CD4-positive, alpha-beta T cell (primary cell): ENCODE measurements around the gene NPAS4. TPM values are rescaled to one million over a fixed set of nuclear protein-coding genes. Genes with fewer than 3 reads are reported as not detected.

Experiments used
- ATAC-seq: fragments of 200-7000 bp; cut with Tn5 transposase; one replicate; pipeline ENCODE4 v1.10.0; 2022; ENCODE audit warnings: mild to moderate bottlenecking; ENCODE audit not compliant: poor library complexity
- CTCF ChIA-PET: fragments of 350-600 bp; sonication (Branson Sonifier 250); formaldehyde crosslinking; loops from one replicate; lab custom pipeline; 2021; ENCODE audit warnings: antibody characterized with exemption, inconsistent platforms; lab: Charles Lee
- POLR2A ChIA-PET: fragments of 350-600 bp; sonication (Branson Sonifier 250); formaldehyde crosslinking; loops from one replicate; lab custom pipeline; 2021; ENCODE audit warnings: antibody characterized with exemption, inconsistent platforms; lab: Charles Lee
- DNase-seq, 14 experiments: peaks; one replicate each; pipeline ENCODE4 v3.0.0-alpha.2; 2013 to 2020; ENCODE audit warnings: mixed read lengths in 2 of 14
- H3K27ac ChIP-seq, 2 donors: one replicate each; pipeline versions ENCODE4 v1.5.1 to v1.7.0; 2013; ENCODE audit warnings: low read length in 2 of 2, low read depth in 1 of 2, mild to moderate bottlenecking in 1 of 2
- H3K27me3 ChIP-seq, 2 experiments: 1 replicate in 1 of 2; 2 replicates in 1 of 2; pipeline versions ENCODE4 v1.6.1 to v1.7.0; 2013; ENCODE audit warnings: low read length in 2 of 2, control low read depth in 1 of 2, mild to moderate bottlenecking in 1 of 2, moderate library complexity in 1 of 2; ENCODE audit not compliant: insufficient read depth in 2 of 2, control insufficient read depth in 1 of 2
- H3K36me3 ChIP-seq: one replicate; pipeline ENCODE4 v1.6.1; 2013; ENCODE audit warnings: low read length, control low read depth; ENCODE audit not compliant: insufficient read depth
- H3K4me1 ChIP-seq: one replicate; pipeline ENCODE4 v1.6.1; 2013; ENCODE audit warnings: low read length, control low read depth; ENCODE audit not compliant: insufficient read depth
- H3K4me3 ChIP-seq: one replicate; pipeline ENCODE4 v1.5.1; 2013; ENCODE audit warnings: mild to moderate bottlenecking, low read length, moderate library complexity
- H3K9me3 ChIP-seq, 2 experiments: 1 replicate in 1 of 2; 2 replicates in 1 of 2; pipeline versions ENCODE4 v1.6.1 to v1.7.0; 2013; ENCODE audit warnings: low read length in 2 of 2, mild to moderate bottlenecking in 2 of 2, control low read depth in 1 of 2, moderate library complexity in 1 of 2; ENCODE audit not compliant: control insufficient read depth in 1 of 2, insufficient read depth in 1 of 2
- H3K27ac Mint-ChIP-seq: one replicate; pipeline ENCODE4 v1.8.0; 2020; ENCODE audit warnings: mixed read lengths
- H3K27me3 Mint-ChIP-seq: one replicate; pipeline ENCODE4 v1.8.0; 2021; ENCODE audit warnings: mixed read lengths
- H3K36me3 Mint-ChIP-seq: one replicate; pipeline ENCODE4 v1.8.0; 2021; ENCODE audit warnings: low read depth, mixed read lengths
- H3K4me1 Mint-ChIP-seq: one replicate; pipeline ENCODE4 v1.8.0; 2021; ENCODE audit warnings: low read depth, mixed read lengths
- H3K4me3 Mint-ChIP-seq: one replicate; pipeline ENCODE4 v1.8.0; 2020; ENCODE audit warnings: mild to moderate bottlenecking, mixed read lengths
- H3K9me3 Mint-ChIP-seq: one replicate; pipeline ENCODE4 v1.8.0; 2020; ENCODE audit warnings: mixed read lengths
- CTCF ChIP-seq: fragments of 200-600 bp; IDR thresholded peaks from one replicate; pipeline ENCODE4 v1.8.0; 2022; ENCODE audit warnings: antibody characterized with exemption, mild to moderate bottlenecking
- intact Hi-C, 2 experiments: fragments of 100-400 bp; cut with DNase I in 1 of 2; cut with micrococcal nuclease in 1 of 2; formaldehyde crosslinking; loops; one replicate each; pipeline versions ENCODE4 v1.15.1 to v1.9.0; 2023 to 2025; cut with DNase I, micrococcal nuclease
- total RNA-seq, 174 experiments: library from RNA in 2 of 174; stranded (reverse) in 2 of 174; gene quantifications; one replicate each; pipeline ENCODE4 v1.2.3 and lab custom pipeline; 2021 to 2026

NPAS4 gene
- total RNA-seq, 2 experiments from 2014 or later: not detected

- Mint-ChIP-seq H3K9me3 (no peaks in the 10 kb centered on the region), H3K27ac (no peak overlapping the region), H3K27me3 (peaks cover 53% of the 10 kb centered on the region), H3K36me3 (no peaks in the 10 kb centered on the region), H3K4me1 (peaks cover 5% of the 10 kb centered on the region), H3K4me3 (no peak overlapping the region)
- H3K27me3 ChIP-seq: peaks cover 4 to 34% of the 10 kb centered on the region in 2 experiments
- no peak for TF ChIP-seq CTCF
- peaks cover 14% of the 10 kb centered on the region for H3K4me1 ChIP-seq
- ChIA-PET POLR2A (interaction anchor here (1.7 to 1.8 kb wide), 2 partner anchors 11 to 268 kb away, joined by 7 to 9 read pairs; partner anchors contain the start of gene RBM4B), CTCF (no interaction called here)
- ATAC-seq (no peak), DNase-seq (no peak)
- H3K4me3 ChIP-seq: no peak overlapping the region
- H3K36me3 ChIP-seq: no peaks in the 10 kb centered on the region
- no peaks in the 10 kb centered on the region for H3K9me3 ChIP-seq
- intact Hi-C loops: no loop called here
- no peak overlapping the region for H3K27ac ChIP-seq
Measured at GRCh38 chr11:66410191-66410590, 10.6 kb upstream of the NPAS4 start.

- no peak overlapping the region for H3K27ac ChIP-seq
- peaks cover 58% of the 10 kb centered on the region for H3K27me3 Mint-ChIP-seq
- CTCF ChIA-PET: no interaction called here
- H3K9me3 ChIP-seq: no peaks in the 10 kb centered on the region
- H3K4me1 Mint-ChIP-seq: peaks cover 5% of the 10 kb centered on the region
- no peaks in the 10 kb centered on the region for H3K36me3 Mint-ChIP-seq
- POLR2A ChIA-PET: interaction anchor here (1.2 kb wide), 1 partner anchor 205 kb away, joined by 3 read pairs; the partner anchor contains the start of gene RBM14
- ATAC-seq (no peak), DNase-seq (no peak)
- H3K9me3 Mint-ChIP-seq: no peaks in the 10 kb centered on the region
- no peak for TF ChIP-seq CTCF
- H3K4me3 Mint-ChIP-seq: peak overlapping the region; percentile 56
- no peak overlapping the region for H3K4me3 ChIP-seq
- H3K27ac Mint-ChIP-seq: no peak overlapping the region
- peaks cover 14% of the 10 kb centered on the region for H3K4me1 ChIP-seq
- no peaks in the 10 kb centered on the region for H3K36me3 ChIP-seq
- peaks cover 13 to 31% of the 10 kb centered on the region in 2 experiments for H3K27me3 ChIP-seq
- intact Hi-C loops: no loop called here
Measured at GRCh38 chr11:66411323-66411722, 9.5 kb upstream of the NPAS4 start.

- peaks cover 5% of the 10 kb centered on the region for H3K4me1 Mint-ChIP-seq
- H3K36me3 Mint-ChIP-seq: no peaks in the 10 kb centered on the region
- peaks cover 21 to 38% of the 10 kb centered on the region in 2 experiments for H3K27me3 ChIP-seq
- no peak for DNase-seq
- TF ChIP-seq CTCF: no peak
- peaks cover 66% of the 10 kb centered on the region for H3K27me3 Mint-ChIP-seq
- no peak overlapping the region for H3K4me3 ChIP-seq
- intact Hi-C loops: no loop called here
- no peaks in the 10 kb centered on the region for H3K36me3 ChIP-seq
- no peak overlapping the region for H3K4me3 Mint-ChIP-seq
- no peaks in the 10 kb centered on the region for H3K9me3 Mint-ChIP-seq
- H3K27ac ChIP-seq: no peak overlapping the region
- H3K9me3 ChIP-seq: no peaks in the 10 kb centered on the region
- CTCF ChIA-PET: no interaction called here
- ATAC-seq: no peak
- H3K4me1 ChIP-seq: peaks cover 14% of the 10 kb centered on the region
- H3K27ac Mint-ChIP-seq: no peak overlapping the region
- POLR2A ChIA-PET: interaction anchor here (0.5 to 1.2 kb wide), 2 partner anchors 56 to 204 kb away, joined by 3 read pairs; partner anchors contain the start of gene RBM14
Measured at GRCh38 chr11:66412110-66412509, 8.7 kb upstream of the NPAS4 start.
